ENCODE measurements around the gene KCNAB2.

- TF ChIP-seq CTCF (IDR thresholded peaks at IDR 0.05) (no peak), POLR2A (IDR thresholded peaks at IDR 0.05) (no peak), EP300 (IDR thresholded peaks at IDR 0.05) (no peak), POLR2AphosphoS5 (IDR thresholded peaks at IDR 0.05) (no peak)
Observed at GRCh38 chr1:6142036-6142621, 96.4 kb downstream of the KCNAB2 start.
